ENCODE measurements around the gene PITX1.

GRCh38 chr5:135033901-135034235, at the start of gene PITX1:
- TF ChIP-seq GATA3 (IDR thresholded peaks at IDR 0.05; ENCODE audit: low read depth, low read length): no peak
- no peak for TF ChIP-seq GATA2 (IDR thresholded peaks at IDR 0.05; ENCODE audit: low read depth, low read length)

Measured in SH-SY5Y (cell line).